ENCODE data around the gene HOXC6. TPM values are rescaled to one million over a fixed set of nuclear protein-coding genes. Genes with fewer than 3 reads are reported as not detected.

Gene HOXC6
- polyA plus RNA-seq, 3 donors: not detected

DNA sequence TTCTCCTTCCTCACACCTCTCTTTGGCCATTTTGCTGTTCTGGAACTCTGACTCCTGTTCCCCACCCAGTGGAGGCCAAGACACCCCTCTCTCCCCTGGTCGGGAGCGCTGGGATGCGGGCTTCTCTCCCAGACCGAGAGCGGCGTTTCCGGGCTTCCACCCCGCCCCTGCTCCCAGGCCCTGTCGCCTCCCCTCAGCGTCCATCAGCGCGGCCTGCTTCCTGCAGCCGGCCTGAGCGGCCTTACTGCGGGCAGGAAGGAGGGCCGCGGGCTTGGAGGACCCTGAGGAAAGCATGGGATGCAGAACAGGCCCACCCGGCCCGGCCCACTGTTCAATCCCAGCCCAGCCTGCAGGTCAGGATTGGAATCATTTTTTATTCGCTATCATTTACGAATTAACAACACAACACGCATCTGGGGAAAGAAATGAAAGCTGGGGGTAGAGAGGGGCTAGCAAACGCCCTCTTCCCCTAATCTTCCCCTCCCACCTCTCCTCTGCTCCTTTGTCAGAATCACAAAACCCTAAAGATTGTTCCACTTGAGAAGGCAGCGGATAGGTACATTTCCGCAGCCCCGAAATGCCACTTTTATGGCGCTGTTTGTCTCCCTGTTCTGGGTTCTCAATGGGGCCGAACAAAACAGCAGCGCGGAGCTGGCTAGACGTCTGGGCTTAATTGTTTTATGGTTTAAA, 23.3 kb upstream of the HOXC6 start:
- Mint-ChIP-seq H3K36me3 (peaks cover 5 to 14% of the 10 kb centered on the region in 2 donors), H3K9me3 (peaks cover 0 to 29% (median 14%) of the 10 kb centered on the region in 7 donors), H3K27me3 (ENCODE audit: low read depth in 3 of 3) (peaks cover 96 to 99% (median 98%) of the 10 kb centered on the region in 3 donors), H3K4me1 (peaks cover 28% of the 10 kb centered on the region), H3K4me3 (peak overlapping the region; percentile 43 to 96), H3K27ac (no peak overlapping the region)
- Histone ChIP-seq H3K36me3 (replicated peaks in 1 of 2; ENCODE audit: control insufficient read depth in 1 of 2, insufficient read depth in 2 of 2, low read length in 2 of 2) (no peaks in the 10 kb centered on the region), H3K27me3 (ENCODE audit: control insufficient read depth in 2 of 2, insufficient read depth in 2 of 2, low read length in 2 of 2) (peaks cover 85 to 98% of the 10 kb centered on the region in 2 donors), H3K4me1 (ENCODE audit: control insufficient read depth in 1 of 2, insufficient read depth in 2 of 2, low read length in 2 of 2) (peaks cover 14 to 23% of the 10 kb centered on the region in 2 donors), H3K27ac (ENCODE audit: low read depth in 1 of 2, low read length in 2 of 2) (no peak overlapping the region), H3K9ac (ENCODE audit: insufficient read depth, low read length, poor library complexity, severe bottlenecking) (no peak overlapping the region), H2AFZ (ENCODE audit: insufficient read depth, low read depth, low read length, poor library complexity, severe bottlenecking) (no peak overlapping the region), H3K79me2 (ENCODE audit: insufficient read depth, low read length) (no peaks in the 10 kb centered on the region), H3K9me3 (replicated peaks in 1 of 2; ENCODE audit: control insufficient read depth in 1 of 2, insufficient read depth in 1 of 2, low read length in 2 of 2) (peaks cover 5 to 65% of the 10 kb centered on the region in 2 donors), H3K4me2 (replicated peaks; ENCODE audit: extremely low read depth, low read length, poor library complexity, severe bottlenecking) (no peak overlapping the region), H4K20me1 (ENCODE audit: insufficient read depth, low read length) (no peaks in the 10 kb centered on the region), H3K4me3 (replicated peaks in 1 of 3; ENCODE audit: low read depth in 2 of 3, low read length in 3 of 3) (no peak overlapping the region)
- no peak for DNase-seq
- 6% methylated on average over 25 of the region's 31 CpGs for WGBS (ENCODE audit: insufficient coverage)
- TF ChIP-seq, protein P1, sequence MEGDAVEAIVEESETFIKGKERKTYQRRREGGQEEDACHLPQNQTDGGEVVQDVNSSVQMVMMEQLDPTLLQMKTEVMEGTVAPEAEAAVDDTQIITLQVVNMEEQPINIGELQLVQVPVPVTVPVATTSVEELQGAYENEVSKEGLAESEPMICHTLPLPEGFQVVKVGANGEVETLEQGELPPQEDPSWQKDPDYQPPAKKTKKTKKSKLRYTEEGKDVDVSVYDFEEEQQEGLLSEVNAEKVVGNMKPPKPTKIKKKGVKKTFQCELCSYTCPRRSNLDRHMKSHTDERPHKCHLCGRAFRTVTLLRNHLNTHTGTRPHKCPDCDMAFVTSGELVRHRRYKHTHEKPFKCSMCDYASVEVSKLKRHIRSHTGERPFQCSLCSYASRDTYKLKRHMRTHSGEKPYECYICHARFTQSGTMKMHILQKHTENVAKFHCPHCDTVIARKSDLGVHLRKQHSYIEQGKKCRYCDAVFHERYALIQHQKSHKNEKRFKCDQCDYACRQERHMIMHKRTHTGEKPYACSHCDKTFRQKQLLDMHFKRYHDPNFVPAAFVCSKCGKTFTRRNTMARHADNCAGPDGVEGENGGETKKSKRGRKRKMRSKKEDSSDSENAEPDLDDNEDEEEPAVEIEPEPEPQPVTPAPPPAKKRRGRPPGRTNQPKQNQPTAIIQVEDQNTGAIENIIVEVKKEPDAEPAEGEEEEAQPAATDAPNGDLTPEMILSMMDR (IDR thresholded peaks at IDR 0.05): no peak
- intact Hi-C loops (cut with micrococcal nuclease): loop anchor here in 1 of 2 donors (5.0 kb wide), 1 partner anchor 197 kb away; no protein-coding TSS in a partner anchor

DNA sequence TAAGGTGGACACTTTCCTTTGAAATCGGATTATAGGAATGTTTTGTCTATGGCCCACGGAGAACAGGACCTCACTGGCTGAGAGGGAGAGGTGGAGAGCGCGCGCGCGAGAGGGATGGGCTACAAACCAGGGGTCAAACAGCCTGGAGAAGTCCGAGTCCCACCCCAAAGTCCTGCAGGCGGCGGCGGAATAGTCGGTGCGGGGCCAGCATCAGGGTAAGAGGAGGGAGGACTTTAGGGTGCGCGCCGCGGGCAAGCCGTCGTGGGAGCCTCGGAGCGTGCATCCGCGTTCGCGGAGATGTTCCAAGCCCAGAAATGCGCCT, 22.7 kb upstream of the HOXC6 start:
- peaks cover 85 to 98% of the 10 kb centered on the region in 2 donors for H3K27me3 ChIP-seq (ENCODE audit: control insufficient read depth in 2 of 2, insufficient read depth in 2 of 2, low read length in 2 of 2)
- peaks cover 2 to 64% of the 10 kb centered on the region in 2 donors for H3K9me3 ChIP-seq (replicated peaks in 1 of 2; ENCODE audit: control insufficient read depth in 1 of 2, insufficient read depth in 1 of 2, low read length in 2 of 2)
- WGBS (ENCODE audit: insufficient coverage): 4% methylated on average over 26 of the region's 26 CpGs
- peaks cover 0 to 28% (median 13%) of the 10 kb centered on the region in 7 donors for H3K9me3 Mint-ChIP-seq
- H4K20me1 ChIP-seq (ENCODE audit: insufficient read depth, low read length): no peaks in the 10 kb centered on the region
- peaks cover 14 to 18% of the 10 kb centered on the region in 2 donors for H3K4me1 ChIP-seq (ENCODE audit: control insufficient read depth in 1 of 2, insufficient read depth in 2 of 2, low read length in 2 of 2)
- H3K4me1 Mint-ChIP-seq: peaks cover 25% of the 10 kb centered on the region
- H3K4me3 ChIP-seq (replicated peaks in 1 of 3; ENCODE audit: low read depth in 2 of 3, low read length in 3 of 3): no peak overlapping the region
- H3K79me2 ChIP-seq (ENCODE audit: insufficient read depth, low read length): no peaks in the 10 kb centered on the region
- H2AFZ ChIP-seq (ENCODE audit: insufficient read depth, low read depth, low read length, poor library complexity, severe bottlenecking): no peak overlapping the region
- peak overlapping the region; percentile 54 to 96 for H3K4me3 Mint-ChIP-seq
- no peak overlapping the region for H3K9ac ChIP-seq (ENCODE audit: insufficient read depth, low read length, poor library complexity, severe bottlenecking)
- no peak overlapping the region for H3K27ac Mint-ChIP-seq
- peaks cover 97 to 99% (median 98%) of the 10 kb centered on the region in 3 donors for H3K27me3 Mint-ChIP-seq (ENCODE audit: low read depth in 3 of 3)
- intact Hi-C loops (cut with micrococcal nuclease): loop anchor here in 1 of 2 donors (5.0 kb wide), 1 partner anchor 197 kb away; no protein-coding TSS in a partner anchor
- H3K36me3 Mint-ChIP-seq: peaks cover 5 to 14% of the 10 kb centered on the region in 2 donors
- H3K36me3 ChIP-seq (replicated peaks in 1 of 2; ENCODE audit: control insufficient read depth in 1 of 2, insufficient read depth in 2 of 2, low read length in 2 of 2): no peaks in the 10 kb centered on the region
- H3K27ac ChIP-seq (ENCODE audit: low read depth in 1 of 2, low read length in 2 of 2): no peak overlapping the region
- no peak for DNase-seq
- TF ChIP-seq, protein P1 (IDR thresholded peaks at IDR 0.05): no peak
- H3K4me2 ChIP-seq (replicated peaks; ENCODE audit: extremely low read depth, low read length, poor library complexity, severe bottlenecking): no peak overlapping the region

Measured in CD14-positive monocyte (primary cell).